Astrocyte of the spinal cord (primary cell): ENCODE results near the gene UNC79.

ENCODE experiments used
- DNase-seq: peaks from one replicate; pipeline ENCODE4 v3.0.0; 2011; ENCODE audit warnings: low read depth, low spot score
- H3K4me3 ChIP-seq: 2 replicates; pipeline ENCODE4 v1.5.1; 2011; ENCODE audit warnings: low read depth, mild to moderate bottlenecking, low read length, moderate library complexity
- CTCF ChIP-seq: IDR thresholded peaks from 2 replicates; pipeline ENCODE4 v1.5.1; 2012; ENCODE audit warnings: low read depth, mild to moderate bottlenecking, low read length, inconsistent platforms
- in situ Hi-C: cut with HindIII; loops from 2 replicates; pipeline ENCODE4 v1.10.0; 2017; ENCODE audit warnings: low sequenced_read_pairs

UNC79 gene

DNA sequence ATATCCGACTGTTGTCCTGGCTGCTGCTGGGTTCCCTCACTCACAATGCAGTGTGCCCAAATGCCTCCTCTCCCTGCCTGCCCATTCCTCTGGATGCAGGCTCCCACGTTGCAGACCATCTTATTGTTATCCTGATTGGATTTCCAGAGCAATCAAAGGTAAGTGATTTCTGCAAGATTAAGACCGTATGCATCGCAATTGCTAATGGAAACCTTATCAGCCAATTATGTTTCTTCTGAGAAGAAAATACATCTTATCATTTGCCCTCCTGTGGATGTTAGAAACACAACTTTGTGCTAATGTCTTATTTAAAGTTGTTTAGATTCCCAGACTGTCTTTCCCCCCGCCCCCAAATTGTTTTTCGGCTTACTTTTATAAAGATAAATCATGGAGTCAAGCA lies 259.4 kb downstream of the UNC79 start:
- in situ Hi-C loops: no loop called here
- no peak overlapping the region for H3K4me3 ChIP-seq
- TF ChIP-seq CTCF: no peak
- DNase-seq: no peak

DNA sequence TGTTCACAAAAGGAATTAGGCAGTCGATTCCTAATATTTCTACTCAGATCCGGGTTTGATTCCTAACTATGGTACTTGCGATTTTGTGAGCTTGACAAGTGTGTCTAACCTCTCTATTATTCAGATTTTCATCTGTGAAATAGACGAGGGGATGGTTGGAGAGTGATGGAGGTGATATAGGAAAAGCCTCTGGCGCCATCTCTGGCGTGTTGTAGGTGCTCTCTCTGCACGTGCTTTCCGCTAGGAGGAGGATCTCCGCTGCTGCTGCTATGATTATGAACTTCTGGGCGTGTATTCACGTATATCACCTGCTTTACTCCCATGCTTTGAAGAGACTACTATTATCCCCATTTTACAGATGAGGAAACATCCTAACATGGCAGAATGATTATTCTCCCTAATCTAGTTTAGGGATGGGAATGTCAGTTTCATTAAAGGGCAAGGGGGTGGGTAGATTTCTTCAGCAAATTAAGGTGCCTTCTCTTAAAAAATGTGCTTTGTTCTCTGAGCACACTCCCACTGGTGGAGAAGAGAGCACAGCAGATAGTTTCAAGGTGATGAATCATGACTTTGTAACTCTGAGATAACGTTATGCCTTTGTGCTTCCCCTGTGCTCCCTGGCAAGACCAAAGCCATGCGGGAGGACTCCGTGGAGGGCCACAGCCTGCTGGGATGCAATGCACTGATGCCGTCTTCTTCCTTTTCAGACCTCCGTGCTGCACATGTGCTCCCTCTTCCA lies 260.5 kb downstream of the UNC79 start:
- no peak for TF ChIP-seq CTCF
- no peak overlapping the region for H3K4me3 ChIP-seq
- DNase-seq: no peak
- in situ Hi-C loops: no loop called here

DNA sequence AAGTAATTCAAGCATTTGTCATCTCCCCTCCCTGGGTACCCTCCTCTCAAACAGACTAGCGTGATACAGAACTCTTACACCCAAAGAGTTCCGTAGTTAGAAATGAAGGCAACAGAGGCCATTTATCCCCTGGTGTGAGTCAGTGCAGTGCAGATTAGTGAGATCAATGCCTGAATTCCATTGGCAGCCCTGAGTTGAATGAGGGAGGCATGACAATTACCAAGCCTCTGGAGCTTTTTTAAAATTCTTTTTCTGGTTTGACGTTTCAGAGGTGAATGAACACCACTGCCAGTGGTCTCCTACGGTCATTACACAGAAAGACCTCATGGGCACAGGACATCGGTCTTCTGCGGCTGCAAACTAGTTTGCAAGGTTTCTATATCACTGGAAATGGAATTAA lies 263.2 kb downstream of the UNC79 start:
- DNase-seq: no peak
- TF ChIP-seq CTCF: no peak
- H3K4me3 ChIP-seq: no peak overlapping the region
- in situ Hi-C loops: no loop called here

DNA sequence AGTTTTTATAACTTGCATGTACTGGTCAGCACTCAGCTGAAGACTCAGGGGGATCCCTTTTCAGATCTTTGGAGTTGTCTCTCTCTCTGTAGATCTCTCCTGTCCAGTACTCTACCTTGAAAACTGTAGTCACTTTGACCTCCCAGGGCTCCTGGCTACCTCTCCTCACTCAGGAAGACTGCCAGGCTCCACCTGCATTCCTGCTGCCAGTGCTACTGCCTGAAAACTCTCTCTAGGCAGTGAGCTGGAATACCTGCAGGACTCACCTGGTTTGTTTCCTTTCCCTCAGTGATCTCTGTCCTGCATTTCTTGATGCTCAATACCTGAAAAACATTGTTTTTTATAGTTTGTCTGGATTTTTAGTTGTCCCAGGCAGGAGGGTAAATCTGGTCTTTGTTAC lies 270.2 kb downstream of the UNC79 start:
- DNase-seq: no peak
- H3K4me3 ChIP-seq: no peak overlapping the region
- in situ Hi-C loops: no loop called here
- TF ChIP-seq CTCF: no peak

- no peak for TF ChIP-seq CTCF
- DNase-seq: no peak
- in situ Hi-C loops: no loop called here
- H3K4me3 ChIP-seq: no peak overlapping the region
Observed at GRCh38 chr14:93701562-93701961, 270.8 kb downstream of the UNC79 start.

DNA sequence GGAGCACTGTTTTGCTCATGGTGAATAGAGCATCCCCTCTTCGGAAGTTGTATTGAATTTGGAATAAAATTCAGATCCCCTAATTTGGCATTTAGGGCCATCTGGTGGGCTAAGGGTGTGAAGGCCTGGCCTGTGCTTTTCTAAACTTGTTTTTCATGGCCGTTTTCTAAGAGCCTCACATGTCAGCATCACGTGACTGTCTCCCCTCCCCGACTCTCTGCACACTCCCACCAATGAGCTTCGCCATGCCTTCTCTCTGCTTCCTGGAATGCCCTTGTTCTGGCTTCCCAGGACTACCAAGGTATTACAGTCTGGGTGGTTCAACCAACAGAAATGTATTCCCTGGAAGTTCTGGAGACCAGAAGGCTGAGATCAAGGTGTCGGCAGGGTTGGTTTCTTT lies 272.2 kb downstream of the UNC79 start:
- in situ Hi-C loops: no loop called here
- no peak for TF ChIP-seq CTCF
- DNase-seq: no peak
- H3K4me3 ChIP-seq: no peak overlapping the region
